HG03095 (cell line): Measurements from ENCODE around the gene CAPN10.

ENCODE experiments used
- ATAC-seq: cut with Tn5 transposase; IDR thresholded peaks from one replicate; pipeline ENCODE4 v1.9.1; 2021; ENCODE audit warnings: moderate library complexity; ENCODE audit not compliant: unreplicated experiment

Gene CAPN10

GRCh38 chr2:240635998-240636547, 49.5 kb downstream of the CAPN10 start:
- ATAC-seq, result no peak

DNA sequence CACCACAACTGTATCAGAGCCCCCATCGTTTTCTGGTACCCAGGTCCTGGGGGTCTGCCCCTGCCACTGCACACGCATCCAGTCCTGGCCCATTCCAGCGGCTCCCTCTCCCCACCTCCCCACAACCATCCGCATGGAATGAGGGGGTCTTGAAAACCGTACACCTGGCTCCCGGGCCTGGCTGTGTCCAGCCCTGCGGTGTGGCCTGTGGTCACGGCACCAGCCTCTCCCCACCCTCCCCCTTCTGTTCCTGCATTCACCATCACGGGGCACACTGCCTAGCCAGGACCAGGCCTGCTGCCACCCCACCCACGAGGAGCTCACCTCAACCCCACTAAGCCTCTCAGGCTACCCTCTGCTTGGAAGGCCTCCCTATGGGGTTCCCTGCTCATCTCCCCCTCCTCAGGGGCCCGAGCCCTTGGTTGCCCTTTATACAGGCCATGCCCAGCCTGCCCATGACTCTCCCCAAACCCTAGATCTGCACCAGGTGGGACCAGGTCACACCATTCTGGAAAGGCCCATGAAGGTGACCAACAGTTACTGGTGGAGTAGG, 50.1 kb downstream of the CAPN10 start:
- ATAC-seq, result no peak

DNA sequence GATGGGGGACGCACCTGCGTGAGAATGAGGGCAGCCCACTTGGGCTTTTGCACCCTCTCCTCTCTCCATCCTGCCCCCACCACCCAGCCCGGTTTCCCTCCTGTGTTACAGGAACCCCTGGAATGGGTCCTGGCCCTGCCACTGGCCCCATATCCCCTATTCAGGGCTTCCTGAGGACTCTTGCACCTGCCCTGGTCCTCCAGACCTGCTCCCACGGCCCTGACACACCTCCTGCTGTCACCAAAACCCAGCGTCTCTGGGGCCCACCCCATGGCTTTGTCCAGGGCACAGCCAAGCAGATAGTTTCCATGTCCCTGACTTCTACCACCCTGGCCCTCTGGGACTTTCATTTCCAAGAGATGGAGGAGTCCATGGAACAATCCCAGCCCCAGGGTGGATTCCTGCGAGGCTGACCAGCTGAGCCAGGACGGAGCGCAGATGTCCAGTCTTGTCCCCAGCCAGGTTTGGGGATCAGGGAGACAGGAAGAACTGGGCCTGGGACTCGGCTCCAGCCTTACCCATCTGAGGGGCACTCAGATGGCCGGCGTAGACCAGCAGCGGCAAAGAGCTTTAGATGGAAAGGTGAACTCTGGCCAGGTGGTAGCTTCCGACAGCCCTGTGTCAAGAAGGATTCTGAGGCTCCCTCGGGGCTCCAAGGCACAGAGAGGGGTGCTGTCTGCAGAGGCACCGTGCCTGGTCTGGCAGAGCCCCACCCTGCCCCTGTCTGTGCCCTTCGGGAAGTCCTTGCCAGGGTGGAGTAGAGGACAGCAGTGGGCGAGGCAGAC, 50.8 kb downstream of the CAPN10 start:
- no peak for ATAC-seq

- ATAC-seq, result no peak
These were observed 51.4 kb downstream of the CAPN10 start for GRCh38 chr2:240637901-240638345.

- no peak for ATAC-seq
These were observed 52.1 kb downstream of the CAPN10 start for GRCh38 chr2:240638512-240639160.

- no peak for ATAC-seq
These were observed 53.0 kb downstream of the CAPN10 start for GRCh38 chr2:240639566-240639965.

DNA sequence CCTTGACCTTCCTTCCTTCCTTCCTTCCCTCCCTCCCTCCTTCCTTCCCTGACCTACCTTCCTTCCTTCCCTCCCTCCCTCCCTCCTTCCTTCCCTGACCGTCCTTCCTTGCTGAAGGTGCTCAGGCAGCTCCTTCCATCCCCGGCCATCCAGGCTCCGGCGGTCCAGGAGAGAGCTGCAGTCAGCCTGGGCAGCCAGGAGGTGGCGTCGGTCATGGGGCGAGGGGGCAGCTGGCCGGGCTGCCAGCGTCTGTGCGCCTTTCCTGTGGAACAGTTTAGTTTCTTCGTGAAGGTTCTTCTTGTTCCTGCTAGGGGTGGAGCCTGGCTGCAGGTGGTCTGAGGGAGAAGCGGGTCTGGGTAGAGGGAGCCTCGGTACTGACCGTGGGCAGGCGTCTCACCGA, 54.4 kb downstream of the CAPN10 start:
- ATAC-seq, result no peak

GRCh38 chr2:240642061-240642805, 55.7 kb downstream of the CAPN10 start:
- ATAC-seq, result no peak

DNA sequence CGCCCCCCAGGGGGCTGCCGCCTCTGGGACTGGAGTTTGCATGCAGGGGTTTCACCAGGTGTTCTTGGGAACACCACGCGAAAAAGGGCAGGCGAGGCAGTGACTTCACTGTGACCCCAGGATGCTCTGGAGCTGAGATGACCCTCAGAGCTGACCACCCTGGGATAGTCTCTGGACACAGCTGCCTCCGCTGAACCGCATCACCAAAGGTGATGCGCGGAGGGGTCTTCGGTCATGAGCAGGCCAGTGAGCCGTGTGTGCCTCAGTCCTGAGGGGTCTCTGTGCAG, 56.2 kb downstream of the CAPN10 start:
- no peak for ATAC-seq

GRCh38 chr2:240643093-240643810, 56.7 kb downstream of the CAPN10 start:
- no peak for ATAC-seq

DNA sequence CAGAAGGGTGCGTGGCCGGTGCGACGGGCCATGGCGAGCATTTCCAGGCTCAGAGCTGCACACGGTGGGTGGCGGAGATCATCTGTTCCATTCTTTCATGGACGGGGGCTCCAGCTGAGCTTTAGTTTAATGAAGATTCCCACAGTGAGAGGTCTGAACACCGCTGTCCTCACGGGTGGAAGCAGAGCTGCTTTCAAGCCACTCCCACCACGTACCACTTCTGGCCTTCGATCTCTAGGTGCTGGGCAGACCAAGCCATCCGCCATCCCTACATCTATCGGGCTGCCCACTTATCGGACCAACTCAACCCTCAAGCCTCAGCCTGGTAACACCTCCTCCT, 57.2 kb downstream of the CAPN10 start:
- no peak for ATAC-seq

DNA sequence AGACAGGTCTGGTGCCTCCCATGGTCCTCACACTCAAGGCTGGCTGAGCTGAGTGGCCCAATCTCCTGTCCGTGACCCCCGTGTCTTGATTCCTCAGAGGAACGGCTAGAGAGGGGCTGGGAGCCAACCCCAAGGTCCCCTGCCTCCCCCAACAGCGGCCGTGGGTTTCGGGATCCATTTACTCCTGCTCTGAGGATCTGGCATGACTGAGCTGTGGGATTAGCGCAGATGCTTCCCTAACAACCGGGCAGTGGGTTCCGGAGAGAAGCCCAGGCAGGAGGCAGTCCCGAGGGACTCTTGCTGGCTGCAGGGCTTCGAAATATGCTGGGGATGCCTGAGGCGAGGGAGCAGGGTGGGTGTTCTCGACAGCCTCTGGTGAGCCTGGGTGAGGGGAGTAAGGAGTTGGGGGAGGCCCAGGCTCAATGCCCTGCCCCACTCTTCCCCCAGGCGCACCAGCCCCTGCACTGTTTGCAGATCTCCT, 57.7 kb downstream of the CAPN10 start:
- no peak for ATAC-seq

- no peak for ATAC-seq
These were observed 58.3 kb downstream of the CAPN10 start for GRCh38 chr2:240644859-240645301.

- no peak for ATAC-seq
These were observed 58.8 kb downstream of the CAPN10 start for GRCh38 chr2:240645346-240645745.

DNA sequence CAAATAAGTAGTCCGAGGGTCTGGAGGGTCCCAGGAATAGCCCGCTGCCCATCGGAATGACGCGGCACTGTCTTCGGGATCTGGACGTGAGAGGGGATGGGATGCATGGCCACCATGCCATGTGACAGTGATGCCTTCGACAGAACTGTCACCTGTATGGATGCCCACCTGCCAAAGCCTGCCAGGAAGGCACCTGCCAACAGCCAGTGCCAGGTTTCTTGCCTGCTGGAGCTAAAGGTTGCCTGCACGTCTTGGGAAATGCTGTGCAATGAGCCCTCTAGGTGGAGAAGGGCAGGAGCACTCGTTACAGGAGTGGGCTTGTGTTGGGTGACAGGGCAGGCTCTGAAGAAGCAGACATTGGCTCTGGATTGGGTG, 59.3 kb downstream of the CAPN10 start:
- ATAC-seq, result no peak

DNA sequence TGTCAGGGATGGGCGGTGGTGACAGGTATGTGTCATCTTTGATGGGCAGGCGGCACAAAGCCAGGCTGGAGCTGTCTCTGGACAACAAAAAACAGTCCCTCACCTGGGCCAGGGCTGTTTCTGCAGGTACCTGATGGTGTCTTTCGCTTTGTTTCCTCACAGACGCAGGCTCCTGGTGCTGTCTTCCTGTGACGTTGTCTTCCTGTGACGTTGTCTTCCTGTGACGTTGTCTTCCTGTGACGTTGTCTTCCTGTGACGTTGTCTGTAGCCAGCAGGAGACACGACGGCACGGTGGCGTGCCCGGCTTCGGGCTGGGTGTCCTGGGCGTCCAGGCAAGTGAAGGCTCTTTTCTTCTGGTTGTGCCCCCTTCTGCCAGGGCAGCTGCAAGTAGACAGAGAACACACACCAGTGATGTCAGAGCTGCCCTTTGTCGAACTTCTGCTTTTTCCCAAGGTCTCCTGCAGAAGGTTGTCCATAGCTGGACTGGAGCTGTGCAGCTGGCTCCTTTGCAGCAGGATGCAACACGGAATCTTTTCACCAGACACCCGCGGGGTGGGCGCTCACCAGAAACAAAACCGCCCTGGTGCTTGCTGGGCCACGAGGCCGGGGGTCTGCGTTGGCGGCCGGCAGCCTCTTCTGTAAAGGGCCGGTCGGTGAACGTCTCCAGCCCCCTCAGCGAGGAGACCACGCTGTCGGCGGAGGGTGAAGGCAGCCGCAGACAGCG, 59.8 kb downstream of the CAPN10 start:
- no peak for ATAC-seq

DNA sequence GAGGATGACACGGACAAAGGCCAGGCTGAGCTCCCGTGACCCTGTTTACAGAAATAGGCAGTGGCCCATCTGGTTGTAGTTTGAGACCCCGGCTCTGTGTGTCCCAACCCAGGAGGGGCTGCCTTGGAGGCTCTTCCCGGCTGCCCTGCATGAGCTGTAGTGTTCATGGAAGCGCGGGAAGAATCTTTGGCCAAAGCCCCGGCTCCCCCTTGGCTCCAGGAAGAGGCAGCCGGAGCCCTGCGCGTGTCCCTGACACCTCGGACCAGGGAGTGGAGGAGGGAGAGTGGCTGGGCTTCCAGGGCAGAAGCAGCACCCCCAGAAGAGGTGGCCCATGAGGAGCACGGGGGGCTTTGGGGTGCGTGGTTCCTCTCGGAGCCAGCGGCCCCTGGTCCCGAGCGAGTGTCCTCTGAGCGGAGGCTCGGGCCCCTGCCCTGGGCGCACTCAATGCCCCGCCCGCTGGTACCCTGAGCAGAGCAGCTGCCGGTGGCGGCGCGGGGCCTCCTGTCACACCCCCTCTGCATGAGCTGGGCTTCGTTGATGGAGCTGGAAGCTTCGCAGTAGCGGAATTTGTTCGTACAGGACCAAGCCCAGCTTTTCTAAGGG, 60.5 kb downstream of the CAPN10 start:
- ATAC-seq, result no peak

DNA sequence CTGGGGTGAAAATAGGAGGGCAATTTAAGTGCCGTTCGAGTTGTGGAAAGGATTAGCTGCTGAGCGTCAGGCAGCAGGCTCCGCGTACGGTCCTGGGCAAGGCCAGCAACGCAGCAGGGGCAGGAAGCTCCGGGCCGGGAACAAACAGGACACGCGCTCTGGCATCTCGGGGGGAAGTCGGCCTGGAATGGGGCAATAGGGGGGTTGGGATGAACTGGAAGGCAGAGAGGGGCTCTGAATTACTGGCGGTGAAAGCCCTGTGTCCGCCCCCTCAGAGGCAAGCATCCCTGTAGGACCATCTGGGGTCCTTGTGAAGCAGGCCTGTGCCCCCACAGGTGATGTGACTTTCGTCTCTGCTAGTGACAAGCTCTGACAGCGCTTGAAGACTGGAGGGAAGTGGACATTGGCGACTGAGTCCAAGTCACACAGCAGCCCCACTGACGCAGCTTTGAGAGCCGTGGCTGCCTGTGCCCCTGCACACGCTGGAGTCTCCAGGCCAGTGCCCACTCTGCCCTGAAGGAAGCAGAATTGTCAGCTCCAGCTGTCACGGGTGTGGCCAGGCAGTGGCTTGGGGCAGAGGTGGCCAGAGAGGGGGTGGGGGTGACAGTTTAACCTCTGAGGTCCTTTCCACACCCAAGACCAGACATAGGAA, 61.1 kb downstream of the CAPN10 start:
- no peak for ATAC-seq

DNA sequence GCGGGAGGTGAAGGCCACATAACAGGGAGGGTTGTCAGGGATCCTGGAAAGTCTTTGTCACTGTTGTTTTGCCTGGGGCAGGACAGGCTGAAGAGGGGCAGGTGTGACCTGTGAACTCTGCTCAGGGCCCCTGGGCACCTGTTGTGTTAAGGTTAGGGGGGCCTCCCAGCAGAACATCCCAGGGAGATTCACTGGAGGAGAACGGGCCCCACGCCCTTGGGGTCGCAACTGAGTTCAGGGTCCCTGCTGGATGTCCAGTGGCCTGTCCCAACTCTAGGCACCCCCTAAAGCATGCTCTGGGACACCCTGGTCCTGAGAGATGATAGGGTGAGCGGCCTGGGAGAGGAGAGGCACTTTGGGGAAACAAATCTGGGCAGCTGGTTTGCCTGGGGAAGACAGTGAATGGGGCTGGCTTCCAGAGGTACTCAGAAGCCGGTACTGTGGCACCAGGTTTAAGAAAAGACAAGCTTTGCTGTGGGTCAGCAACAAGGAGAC, 61.7 kb downstream of the CAPN10 start:
- ATAC-seq, result no peak
